GM21717 (cell line): Measurements from ENCODE around the gene NR1D1.

Experiments used
- ATAC-seq: cut with Tn5 transposase; IDR thresholded peaks from one replicate; pipeline ENCODE4 v1.9.1; 2021; ENCODE audit warnings: mild to moderate bottlenecking, moderate library complexity; ENCODE audit not compliant: unreplicated experiment

Gene NR1D1

GRCh38 chr17:40097931-40098845 lies 2.2 kb downstream of the NR1D1 start:
- ATAC-seq, result no peak

GRCh38 chr17:40097087-40097486 lies 3.3 kb downstream of the NR1D1 start:
- ATAC-seq, result no peak

- ATAC-seq, result peak; percentile 35
Observed at GRCh38 chr17:40095944-40096791, 4.2 kb downstream of the NR1D1 start.

DNA sequence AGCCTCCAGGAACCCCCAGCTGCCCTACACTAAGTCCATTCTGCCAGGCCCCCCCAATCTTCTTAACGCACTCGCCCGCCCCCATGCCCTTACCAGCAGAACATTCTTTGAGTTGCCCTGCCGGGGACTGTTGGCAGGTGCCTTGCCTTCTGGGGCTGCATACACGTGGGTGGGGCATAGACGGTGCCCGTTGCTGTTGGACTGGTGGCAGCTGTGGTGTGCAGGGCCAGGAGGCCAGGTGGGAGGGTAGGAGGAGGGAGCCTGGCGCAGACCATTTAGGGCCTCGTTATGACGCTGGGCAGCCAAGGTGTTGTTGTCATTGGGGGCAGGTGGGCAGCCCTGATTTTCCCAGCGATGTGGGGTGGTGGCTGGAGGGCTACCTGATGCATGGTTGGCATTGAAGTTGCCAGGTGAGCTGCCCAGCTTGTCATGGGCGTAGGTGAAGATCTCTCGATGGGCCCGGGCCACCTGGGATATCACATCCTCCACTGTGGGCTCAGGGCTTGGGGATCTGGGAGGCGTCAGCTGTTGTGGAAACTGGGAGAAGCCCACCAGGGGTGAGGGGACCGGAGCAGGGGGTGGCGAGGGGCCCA lies 4.9 kb downstream of the NR1D1 start:
- no peak for ATAC-seq

DNA sequence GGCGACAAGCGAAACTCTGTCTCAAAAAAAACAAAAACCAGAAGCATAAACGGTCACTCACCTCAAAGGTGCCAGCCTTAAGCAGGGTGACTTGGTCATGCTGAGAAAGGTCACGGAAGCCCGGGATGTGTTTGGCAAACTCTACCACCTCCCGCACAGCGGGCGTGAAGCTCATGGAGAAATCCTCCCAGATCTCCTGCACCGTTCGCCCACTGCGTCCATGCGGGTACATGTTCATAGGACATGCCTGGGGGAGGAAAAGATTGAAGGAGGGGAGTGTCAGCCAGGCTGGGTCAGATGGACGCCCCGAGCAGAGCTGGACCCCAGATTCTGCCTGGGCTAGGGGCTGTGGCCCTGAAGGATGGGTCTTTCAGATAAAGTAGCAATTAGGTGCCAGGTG lies 5.5 kb downstream of the NR1D1 start:
- no peak for ATAC-seq

GRCh38 chr17:40093580-40094201 lies 6.7 kb downstream of the NR1D1 start:
- ATAC-seq, result no peak

- no peak for ATAC-seq
Observed at GRCh38 chr17:40093005-40093579, 7.3 kb downstream of the NR1D1 start.

GRCh38 chr17:40092581-40092980 lies 7.8 kb downstream of the NR1D1 start:
- no peak for ATAC-seq

DNA sequence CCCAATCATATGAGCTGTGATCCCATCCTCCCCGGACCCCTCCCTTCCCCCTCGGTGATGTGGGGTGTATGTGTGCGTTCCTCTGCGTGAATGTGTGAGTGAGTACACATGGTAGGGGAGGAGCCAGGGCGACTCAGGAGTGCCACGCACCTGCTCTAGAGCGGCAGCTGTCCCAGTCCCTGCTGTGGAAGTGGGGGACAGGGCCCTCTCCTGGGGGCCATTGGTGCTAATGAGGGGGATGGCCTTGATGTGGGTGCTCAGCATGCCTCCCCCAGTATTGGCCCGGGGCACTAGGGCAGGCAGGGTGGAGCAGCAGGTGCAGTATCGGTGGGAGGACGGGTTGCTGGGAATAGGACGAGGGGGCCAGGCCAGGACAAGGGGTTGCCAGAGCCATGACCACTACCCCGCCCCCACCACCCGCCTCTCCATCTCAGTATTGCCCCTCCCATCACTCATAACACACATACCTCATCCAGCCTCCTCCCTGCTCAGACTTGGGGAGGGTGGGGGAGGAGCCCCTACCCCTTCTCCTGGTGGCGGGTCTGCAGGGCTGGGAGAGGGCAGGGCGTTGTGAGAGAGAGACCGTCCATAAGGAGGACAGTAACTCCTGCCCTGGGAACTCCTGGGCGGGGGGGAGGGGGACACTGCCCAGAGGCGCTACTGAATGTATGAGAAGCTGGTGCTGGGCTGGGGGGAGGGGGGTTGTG lies 8.5 kb downstream of the NR1D1 start:
- ATAC-seq, result no peak

GRCh38 chr17:40090237-40091119 lies 9.9 kb downstream of the NR1D1 start:
- no peak for ATAC-seq

DNA sequence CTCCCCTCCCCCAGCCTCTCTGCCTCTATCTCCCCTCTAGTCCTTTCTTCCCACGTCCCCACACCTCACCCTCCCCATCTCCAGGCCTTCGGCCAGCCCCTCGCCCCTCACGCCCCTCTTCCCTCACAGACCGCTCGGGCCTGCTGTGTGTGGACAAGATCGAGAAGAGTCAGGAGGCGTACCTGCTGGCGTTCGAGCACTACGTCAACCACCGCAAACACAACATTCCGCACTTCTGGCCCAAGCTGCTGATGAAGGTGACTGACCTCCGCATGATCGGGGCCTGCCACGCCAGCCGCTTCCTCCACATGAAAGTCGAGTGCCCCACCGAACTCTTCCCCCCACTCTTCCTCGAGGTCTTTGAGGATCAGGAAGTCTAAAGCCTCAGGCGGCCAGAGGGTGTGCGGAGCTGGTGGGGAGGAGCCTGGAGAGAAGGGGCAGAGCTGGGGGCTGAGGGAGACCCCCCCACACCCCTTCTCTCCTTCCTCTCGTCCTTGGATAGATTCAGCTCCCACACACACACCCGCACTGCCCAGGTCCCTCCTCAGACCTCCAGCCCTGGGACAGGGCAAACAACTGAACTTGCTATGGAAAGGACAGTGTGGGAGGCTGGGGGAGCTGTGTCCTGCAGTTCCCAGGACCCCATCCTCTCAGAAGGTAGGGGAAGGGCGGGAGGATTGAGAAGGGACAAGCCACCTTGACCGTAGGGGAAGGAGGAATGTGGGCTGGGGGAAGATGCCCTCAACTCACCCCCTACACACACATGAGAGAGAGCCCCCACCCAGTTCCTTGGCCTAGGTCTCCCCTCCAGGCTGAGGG lies 11.1 kb downstream of the NR1D1 start:
- no peak for ATAC-seq

GRCh38 chr17:40087903-40088718 lies 12.3 kb downstream of the NR1D1 start:
- ATAC-seq, result no peak

DNA sequence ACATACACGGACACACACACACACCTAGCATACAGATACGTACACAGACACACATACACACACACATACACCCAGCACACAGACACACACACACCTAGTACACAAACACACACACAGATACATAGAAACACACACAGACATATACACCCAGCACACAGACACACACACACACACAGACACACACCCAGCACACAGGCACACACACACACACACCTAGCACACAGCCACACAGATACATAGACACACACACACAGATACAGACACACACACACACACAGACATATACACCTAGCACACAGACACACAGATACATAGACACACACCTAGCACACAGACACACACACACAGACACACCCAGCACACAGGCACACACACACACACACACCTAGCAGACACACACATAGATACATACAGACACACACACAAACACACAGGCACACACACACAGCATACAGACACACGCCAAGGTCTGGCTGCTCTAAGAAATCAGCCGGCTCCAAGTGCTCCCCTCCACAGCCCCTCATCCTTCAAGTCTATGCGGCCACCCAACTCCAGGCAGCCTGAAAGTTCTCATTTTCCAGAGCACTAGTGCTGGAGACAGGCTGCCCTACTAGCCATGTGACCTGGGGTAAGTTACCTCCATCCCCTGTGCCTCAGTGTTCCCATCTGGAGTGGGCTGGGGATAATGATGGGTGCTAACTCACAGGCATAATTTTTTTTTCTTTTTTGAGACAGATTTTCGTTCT lies 13.2 kb downstream of the NR1D1 start:
- no peak for ATAC-seq

GRCh38 chr17:40086150-40087044 lies 14.0 kb downstream of the NR1D1 start:
- no peak for ATAC-seq

- ATAC-seq, result no peak
Observed at GRCh38 chr17:40084477-40084876, 15.9 kb downstream of the NR1D1 start.

GRCh38 chr17:40079545-40079944 lies 20.8 kb downstream of the NR1D1 start:
- ATAC-seq, result no peak
